ENCODE results near the gene ABHD17B.

Gene ABHD17B

DNA sequence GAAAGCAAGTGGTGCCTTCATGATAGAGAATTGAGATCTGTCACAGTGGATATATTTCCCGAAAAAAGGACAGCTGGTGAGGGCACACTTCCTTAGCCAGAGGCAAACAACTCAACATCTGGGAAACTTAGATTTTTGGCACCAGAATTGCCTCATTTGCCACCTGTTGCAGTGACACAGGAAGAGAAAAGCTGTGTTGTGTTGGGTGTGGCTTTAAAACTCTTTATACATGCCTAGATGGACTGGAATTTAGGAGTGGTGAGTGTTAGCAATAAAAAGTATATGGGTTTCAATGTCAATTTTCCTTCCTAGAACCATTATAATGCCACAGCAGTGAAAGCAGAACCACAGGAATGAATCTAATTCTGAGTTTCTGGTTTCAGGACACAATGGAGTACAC, 80.1 kb downstream of the ABHD17B start:
- Mint-ChIP-seq H3K36me3 (ENCODE audit: low read depth) (no peaks in the 10 kb centered on the region), H3K27ac (no peak overlapping the region), H3K4me3 (no peak overlapping the region), H3K4me1 (ENCODE audit: low read depth) (no peaks in the 10 kb centered on the region), H3K9me3 (peaks cover 9% of the 10 kb centered on the region), H3K27me3 (peaks cover 3% of the 10 kb centered on the region)
- DNase-seq, result no peak

DNA sequence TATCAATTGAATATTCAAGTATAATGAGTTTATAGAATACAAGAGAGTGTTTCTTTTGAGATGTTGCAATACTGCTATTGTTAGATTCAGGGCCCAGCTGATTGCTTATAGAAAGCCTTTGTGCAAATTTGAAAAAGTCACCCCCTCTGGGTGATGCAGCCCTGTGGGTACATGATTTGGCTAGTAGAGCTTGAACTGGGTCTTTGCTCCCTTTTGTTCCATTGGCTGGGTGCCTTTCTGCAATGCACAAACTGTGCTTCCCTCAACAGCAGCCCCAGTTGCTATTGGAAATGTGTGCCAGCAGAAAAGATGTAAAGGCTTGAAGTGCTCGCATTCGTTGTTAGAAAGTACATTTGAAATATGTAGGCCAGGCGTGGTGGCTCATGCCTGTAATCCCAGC, 80.8 kb downstream of the ABHD17B start:
- Mint-ChIP-seq H3K9me3 (peaks cover 7% of the 10 kb centered on the region), H3K36me3 (ENCODE audit: low read depth) (no peaks in the 10 kb centered on the region), H3K27ac (no peak overlapping the region), H3K4me1 (ENCODE audit: low read depth) (no peaks in the 10 kb centered on the region), H3K4me3 (no peak overlapping the region), H3K27me3 (no peaks in the 10 kb centered on the region)
- DNase-seq, result no peak

DNA sequence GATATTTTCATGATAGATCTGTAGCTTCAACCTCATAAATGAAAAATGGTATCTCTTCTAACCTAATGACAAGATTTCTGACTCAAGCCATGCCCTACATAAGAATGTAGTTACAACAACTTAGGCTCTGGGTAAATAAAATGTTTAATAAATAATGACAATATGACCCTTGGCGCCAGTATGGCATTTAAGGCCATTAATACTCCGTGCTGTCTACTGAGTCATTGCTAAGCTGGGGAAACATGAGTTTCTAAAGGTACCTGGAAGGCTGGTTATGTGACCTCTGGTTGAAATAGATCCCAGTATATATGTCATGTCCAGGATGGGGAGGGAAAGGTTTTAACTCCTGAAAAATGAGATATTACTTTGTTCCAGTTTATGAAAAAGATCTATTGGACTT, 84.7 kb downstream of the ABHD17B start:
- no peak overlapping the region for H3K27ac Mint-ChIP-seq
- H3K4me1 Mint-ChIP-seq (ENCODE audit: low read depth), result peaks cover 6% of the 10 kb centered on the region
- H3K27me3 Mint-ChIP-seq, result no peaks in the 10 kb centered on the region
- H3K4me3 Mint-ChIP-seq, result no peak overlapping the region
- H3K9me3 Mint-ChIP-seq, result no peaks in the 10 kb centered on the region
- no peaks in the 10 kb centered on the region for H3K36me3 Mint-ChIP-seq (ENCODE audit: low read depth)
- no peak for DNase-seq

- Mint-ChIP-seq H3K4me1 (ENCODE audit: low read depth) (peaks cover 6% of the 10 kb centered on the region), H3K4me3 (no peak overlapping the region), H3K36me3 (ENCODE audit: low read depth) (no peaks in the 10 kb centered on the region), H3K27ac (no peak overlapping the region), H3K27me3 (no peaks in the 10 kb centered on the region), H3K9me3 (no peaks in the 10 kb centered on the region)
- no peak for DNase-seq
Observed at GRCh38 chr9:71824257-71824656, 86.7 kb downstream of the ABHD17B start.

- Mint-ChIP-seq H3K4me1 (ENCODE audit: low read depth) (peaks cover 7% of the 10 kb centered on the region), H3K9me3 (no peaks in the 10 kb centered on the region), H3K36me3 (ENCODE audit: low read depth) (no peaks in the 10 kb centered on the region), H3K27ac (no peak overlapping the region), H3K27me3 (no peaks in the 10 kb centered on the region), H3K4me3 (no peak overlapping the region)
- DNase-seq, result no peak
Observed at GRCh38 chr9:71822935-71823334, 88.1 kb downstream of the ABHD17B start.

GRCh38 chr9:71822456-71822855, 88.5 kb downstream of the ABHD17B start:
- no peaks in the 10 kb centered on the region for H3K27me3 Mint-ChIP-seq
- H3K4me1 Mint-ChIP-seq (ENCODE audit: low read depth), result peaks cover 9% of the 10 kb centered on the region
- DNase-seq, result no peak
- H3K9me3 Mint-ChIP-seq, result no peaks in the 10 kb centered on the region
- no peak overlapping the region for H3K27ac Mint-ChIP-seq
- no peaks in the 10 kb centered on the region for H3K36me3 Mint-ChIP-seq (ENCODE audit: low read depth)
- no peak overlapping the region for H3K4me3 Mint-ChIP-seq

GRCh38 chr9:71821405-71821804, 89.6 kb downstream of the ABHD17B start:
- no peaks in the 10 kb centered on the region for H3K27me3 Mint-ChIP-seq
- H3K27ac Mint-ChIP-seq, result no peak overlapping the region
- no peaks in the 10 kb centered on the region for H3K9me3 Mint-ChIP-seq
- no peaks in the 10 kb centered on the region for H3K36me3 Mint-ChIP-seq (ENCODE audit: low read depth)
- no peak for DNase-seq
- peaks cover 18% of the 10 kb centered on the region for H3K4me1 Mint-ChIP-seq (ENCODE audit: low read depth)
- no peak overlapping the region for H3K4me3 Mint-ChIP-seq

- Mint-ChIP-seq H3K27ac (no peak overlapping the region), H3K27me3 (no peaks in the 10 kb centered on the region), H3K36me3 (ENCODE audit: low read depth) (no peaks in the 10 kb centered on the region), H3K4me1 (ENCODE audit: low read depth) (peaks cover 18% of the 10 kb centered on the region), H3K9me3 (no peaks in the 10 kb centered on the region), H3K4me3 (no peak overlapping the region)
- DNase-seq, result no peak
Observed at GRCh38 chr9:71820403-71820921, 90.5 kb downstream of the ABHD17B start.

- no peak for DNase-seq
- H3K36me3 Mint-ChIP-seq (ENCODE audit: low read depth), result no peaks in the 10 kb centered on the region
- H3K4me3 Mint-ChIP-seq, result no peak overlapping the region
- no peaks in the 10 kb centered on the region for H3K27me3 Mint-ChIP-seq
- H3K27ac Mint-ChIP-seq, result no peak overlapping the region
- H3K4me1 Mint-ChIP-seq (ENCODE audit: low read depth), result peaks cover 18% of the 10 kb centered on the region
- H3K9me3 Mint-ChIP-seq, result no peaks in the 10 kb centered on the region
Observed at GRCh38 chr9:71819115-71819739, 91.8 kb downstream of the ABHD17B start.

DNA sequence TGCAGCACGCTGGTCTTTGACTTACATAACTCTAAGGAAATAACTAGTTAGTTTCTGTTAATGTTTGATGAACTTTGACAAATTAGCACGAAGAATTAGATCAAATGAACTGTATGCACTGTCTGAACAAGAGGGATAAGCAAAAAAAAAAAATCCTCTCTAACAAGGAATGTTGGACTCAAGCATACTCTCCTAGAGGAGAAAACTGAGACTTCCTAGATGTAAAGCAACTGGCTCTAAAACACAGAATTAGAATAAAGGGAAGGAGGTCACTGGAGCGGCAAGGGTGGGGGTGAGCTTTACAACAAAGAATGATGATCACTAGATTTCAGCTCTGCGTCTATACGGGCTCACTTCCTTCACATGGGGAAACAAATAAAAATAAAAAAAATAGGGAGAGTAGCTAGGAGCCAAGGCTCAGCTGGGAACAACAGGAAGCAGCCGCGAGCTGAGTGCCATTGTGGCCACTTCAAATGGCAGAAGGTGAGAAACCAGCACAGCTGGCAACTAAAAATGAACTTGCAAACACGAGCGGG, 94.0 kb downstream of the ABHD17B start:
- no peak for DNase-seq
- no peaks in the 10 kb centered on the region for H3K27me3 Mint-ChIP-seq
- peaks cover 13% of the 10 kb centered on the region for H3K4me1 Mint-ChIP-seq (ENCODE audit: low read depth)
- H3K9me3 Mint-ChIP-seq, result no peaks in the 10 kb centered on the region
- no peak overlapping the region for H3K4me3 Mint-ChIP-seq
- no peak overlapping the region for H3K27ac Mint-ChIP-seq
- H3K36me3 Mint-ChIP-seq (ENCODE audit: low read depth), result no peaks in the 10 kb centered on the region
